Stimulated activated CD8-positive, alpha-beta memory T cell treated with anti-CD3 and anti-CD28 coated beads, Interleukin-15, amount 100 ng/mL, for 1 hour (primary cell): Measurements from ENCODE around the gene RNF130.
"Not testable (repeated sequence)": the region's sequence is repeated elsewhere in the genome, so short reads cannot be mapped to it uniquely, and the experiment has no call there.

Experiments used
- DNase-seq: peaks from one replicate; pipeline ENCODE4 v3.0.0-alpha.2; 2020; ENCODE audit warnings: low read depth

The RNF130 gene

GRCh38 chr5:180102636-180103035 lies 31.1 kb upstream of the RNF130 start:
- no peak for DNase-seq

DNA sequence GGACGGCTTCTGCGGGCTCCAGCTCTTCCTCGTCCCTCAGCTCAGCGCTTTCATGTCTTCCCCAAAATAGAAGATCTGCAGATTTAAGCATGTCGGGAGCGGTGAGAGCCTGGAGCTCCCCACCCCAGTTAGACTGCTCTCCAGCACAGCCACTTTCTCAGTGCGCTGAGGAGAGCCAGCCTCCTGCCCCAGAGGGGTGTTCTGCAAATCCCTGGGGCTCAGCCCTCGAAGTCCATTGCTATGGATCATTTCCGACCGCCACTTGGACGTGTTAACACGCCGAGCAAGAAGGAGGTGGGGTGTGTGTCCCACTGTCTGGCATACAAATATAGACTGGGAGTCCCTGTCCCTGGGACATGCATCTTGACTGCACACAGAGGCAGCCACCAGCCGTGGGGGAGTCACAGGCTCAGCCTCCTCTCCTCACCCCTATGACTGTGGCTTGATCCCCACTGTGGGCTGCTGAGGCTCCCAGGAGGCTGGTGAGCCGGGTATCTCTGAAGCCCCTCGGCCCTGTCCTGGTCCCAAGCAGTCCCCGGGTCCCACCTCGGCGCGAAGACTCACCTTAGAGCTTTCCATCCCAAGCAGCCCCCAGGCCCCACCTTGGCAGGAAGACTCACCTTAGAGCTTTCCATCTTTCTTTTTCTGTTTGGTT lies 30.0 kb upstream of the RNF130 start:
- no peak for DNase-seq

DNA sequence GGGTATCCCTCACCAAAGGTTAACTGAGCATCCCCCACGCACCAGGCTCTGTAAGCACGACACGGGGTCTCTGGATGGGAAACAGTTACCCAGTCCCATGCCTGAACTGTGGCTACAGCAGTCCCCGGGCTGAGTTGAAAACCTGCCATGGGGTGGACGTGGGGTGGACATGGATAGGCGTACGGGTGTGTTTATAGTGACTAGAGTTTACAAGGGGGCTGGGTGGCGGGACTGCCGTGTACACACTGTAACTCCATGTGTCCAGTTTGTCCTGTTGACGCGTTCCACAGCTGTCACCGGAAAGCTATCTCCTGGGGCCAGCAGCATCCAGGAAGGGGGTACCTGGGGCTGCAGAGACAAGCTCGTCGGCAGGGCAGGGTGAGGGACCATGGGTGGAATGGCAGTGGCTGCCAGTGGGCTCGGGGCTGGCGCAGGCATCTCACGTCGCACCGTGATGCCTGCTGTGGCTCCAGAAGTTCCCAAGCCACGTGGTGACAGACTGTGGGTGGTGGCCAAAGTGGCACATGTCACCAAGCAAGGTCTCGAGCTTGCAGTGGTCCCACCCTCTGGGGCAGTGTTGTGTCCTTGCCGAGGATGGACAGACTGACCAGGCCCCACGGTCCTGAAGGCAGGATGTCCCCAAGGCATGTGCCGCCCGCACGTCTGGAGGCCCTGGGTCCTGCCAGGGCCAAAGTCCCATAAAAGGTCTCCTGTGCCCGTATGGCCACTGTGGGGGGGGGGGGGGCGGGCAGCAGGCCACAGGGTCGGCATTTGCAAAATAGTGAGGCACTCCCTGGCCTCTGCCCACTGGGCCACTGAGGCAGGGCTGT lies 29.3 kb upstream of the RNF130 start:
- no peak for DNase-seq

- DNase-seq, result no peak
These were observed 28.4 kb upstream of the RNF130 start for GRCh38 chr5:180099733-180100611.

DNA sequence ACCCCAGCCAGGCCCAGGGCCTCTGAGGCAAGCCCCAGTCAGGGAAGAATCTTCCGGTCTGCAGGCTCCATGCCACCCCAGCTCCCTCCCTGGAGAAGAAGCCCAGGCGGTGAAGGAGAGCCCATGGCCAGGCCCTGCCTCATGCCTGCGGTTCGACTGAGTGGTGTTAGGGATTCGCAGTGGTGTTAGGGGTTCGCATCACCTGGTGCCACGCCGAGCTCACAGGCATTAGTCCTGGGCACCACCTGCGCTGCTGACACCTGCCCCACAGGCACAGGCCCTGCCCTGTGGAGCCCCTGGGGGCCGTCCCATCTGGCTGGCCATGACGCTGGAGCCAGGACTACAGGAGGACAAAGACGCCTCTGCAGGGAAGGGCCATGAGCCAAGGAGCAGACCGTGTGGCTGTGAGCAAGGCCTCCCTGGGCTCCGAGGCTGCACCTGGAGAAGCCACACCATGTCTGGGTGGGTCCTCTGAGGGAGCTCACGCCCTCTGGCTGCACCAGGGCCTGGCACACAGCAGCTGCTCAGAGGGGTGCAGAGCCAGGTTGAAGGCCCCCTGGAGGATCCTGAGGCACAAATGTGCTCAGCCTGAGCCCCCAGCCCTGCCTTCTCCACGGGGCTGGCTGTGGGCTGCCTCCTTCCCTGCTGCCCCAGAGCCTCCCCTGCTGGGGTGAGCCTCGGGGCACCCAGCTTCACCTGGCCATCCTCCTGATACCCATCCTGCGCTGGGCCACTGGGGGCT lies 27.6 kb upstream of the RNF130 start:
- DNase-seq, result no peak

DNA sequence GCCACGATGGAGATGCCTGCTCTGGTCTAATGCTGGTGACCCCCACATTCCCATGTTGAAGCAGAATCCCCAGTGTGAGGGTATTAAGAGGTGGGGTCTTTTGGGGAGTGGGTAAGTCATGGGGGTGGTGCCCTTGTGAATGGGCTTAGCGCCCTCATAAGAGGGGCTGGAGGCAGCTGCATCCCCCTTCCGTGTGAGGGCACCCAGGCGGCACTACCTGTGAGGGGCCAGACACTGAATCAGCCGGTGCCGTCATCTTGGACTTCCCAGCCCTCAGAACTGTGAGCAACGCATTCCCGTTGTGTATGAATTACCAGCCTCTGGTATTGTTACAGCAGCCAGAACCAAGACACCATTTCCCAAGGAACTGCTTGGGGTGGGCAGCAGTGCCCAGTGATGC lies 27.0 kb upstream of the RNF130 start:
- DNase-seq, result no peak

DNA sequence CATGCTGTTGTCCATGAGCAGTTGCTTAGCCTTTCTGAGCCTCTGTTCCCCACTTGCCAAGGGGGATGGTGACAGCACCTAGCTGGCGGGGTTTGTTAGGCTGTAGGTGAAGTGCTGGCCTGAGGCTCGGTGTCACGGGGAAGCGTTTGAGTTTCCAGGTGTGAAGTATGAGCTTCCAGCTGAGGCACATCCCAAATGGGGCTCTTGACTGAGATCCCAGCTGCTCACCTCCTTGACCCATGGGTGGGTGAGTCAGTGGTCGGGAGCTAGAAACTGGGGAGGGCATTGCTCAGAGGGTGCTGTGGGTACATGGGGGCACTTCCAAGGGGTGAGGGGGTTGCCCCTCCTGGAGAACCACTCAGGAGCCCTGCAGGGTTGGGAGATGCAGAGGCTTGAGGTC lies 26.4 kb upstream of the RNF130 start:
- no peak for DNase-seq

DNA sequence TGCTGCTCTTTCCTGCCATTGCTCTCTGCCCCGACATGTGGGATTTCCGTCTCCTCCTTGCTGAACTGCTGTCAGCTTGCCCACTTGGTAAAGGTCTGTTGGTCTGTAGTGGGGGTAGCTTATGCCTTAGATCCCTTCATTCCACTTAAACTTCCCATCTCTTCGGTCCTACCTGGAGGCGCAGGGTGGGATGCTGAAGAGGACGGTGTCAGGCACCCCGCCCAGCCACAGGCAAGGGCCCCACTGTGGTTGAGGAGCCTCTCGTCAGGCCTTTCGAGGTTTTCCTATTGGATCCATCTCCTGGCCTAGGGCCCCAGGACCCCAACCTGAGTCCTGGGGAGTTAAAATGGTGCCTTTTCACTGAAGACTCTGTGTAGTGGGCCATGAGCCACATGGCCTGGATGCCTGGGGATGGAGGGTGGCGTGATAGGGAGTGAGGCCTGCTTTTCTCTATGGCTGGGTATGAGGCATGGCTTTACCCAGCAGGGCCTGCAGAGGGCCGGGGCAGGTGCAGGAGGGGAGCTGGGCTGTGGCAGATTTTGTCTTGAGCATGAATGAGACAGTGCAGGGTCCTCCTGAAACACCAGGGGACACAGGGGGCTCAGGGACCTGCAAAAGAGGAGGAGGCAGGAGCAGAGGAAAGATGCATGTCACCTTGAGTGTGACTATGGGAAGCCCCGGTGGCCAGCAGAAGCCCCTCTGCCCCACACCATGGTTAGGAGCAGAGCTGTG lies 25.8 kb upstream of the RNF130 start:
- no peak for DNase-seq

DNA sequence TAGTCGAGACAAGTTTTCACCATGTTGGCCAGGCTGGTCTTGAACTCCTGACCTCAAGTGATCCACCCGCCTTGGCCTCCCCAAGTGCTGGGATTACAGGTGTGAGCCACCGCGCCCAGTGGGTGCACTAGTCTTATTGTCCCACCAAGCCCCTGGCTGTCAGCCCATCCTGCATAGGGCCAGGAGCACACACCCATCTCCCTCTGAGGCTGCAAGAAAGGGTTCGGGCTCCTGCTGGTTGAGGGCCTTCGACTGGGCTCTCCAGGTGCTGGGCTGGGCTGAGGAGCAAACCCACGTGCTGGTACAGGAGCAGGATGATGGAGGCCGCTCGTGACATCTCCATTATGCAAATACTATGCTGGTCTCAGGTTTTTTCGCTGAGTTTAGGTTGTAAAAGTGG lies 25.1 kb upstream of the RNF130 start:
- DNase-seq, result no peak

DNA sequence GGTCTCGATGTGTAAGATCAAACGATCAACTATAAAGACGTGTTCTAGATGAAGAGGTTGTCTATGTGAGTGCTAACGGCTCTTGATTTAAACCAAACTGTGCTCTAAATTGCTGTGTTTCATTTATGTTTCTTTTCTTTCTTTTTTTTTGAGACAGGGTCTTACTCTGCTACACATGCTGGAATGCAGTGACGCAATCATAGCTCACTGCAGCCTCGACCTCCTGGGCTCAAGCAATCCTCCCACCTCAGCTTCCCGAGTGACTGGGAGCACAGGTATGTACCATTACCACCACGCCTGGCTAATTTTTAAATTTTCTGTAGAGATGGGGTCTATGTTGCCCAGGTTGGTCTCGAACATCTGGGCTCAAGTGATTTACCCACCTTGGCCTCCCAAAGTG lies 24.0 kb upstream of the RNF130 start:
- DNase-seq, result no peak

- no peak for DNase-seq
These were observed 22.3 kb upstream of the RNF130 start for GRCh38 chr5:180093651-180094382.

DNA sequence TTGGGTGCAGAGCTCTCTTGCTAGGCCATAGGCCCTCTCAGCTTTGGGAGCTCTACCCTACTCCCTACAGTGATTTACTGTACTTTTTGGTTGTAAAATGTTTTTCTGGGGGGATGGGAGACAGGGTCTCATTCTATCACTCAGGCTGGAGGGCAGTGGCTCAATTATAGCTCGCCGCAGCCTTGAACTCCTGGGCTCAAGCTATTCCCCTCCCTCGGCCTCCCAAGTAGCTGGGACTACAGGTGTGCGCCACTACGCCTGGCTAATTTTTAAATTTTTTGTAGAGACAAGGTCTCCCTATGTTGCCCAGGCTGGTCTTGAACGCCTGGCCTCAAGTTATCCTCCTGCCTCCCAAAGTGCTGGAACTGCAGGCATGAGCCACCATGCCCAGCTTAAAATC lies 21.7 kb upstream of the RNF130 start:
- no peak for DNase-seq

- DNase-seq, result no peak
These were observed 19.4 kb upstream of the RNF130 start for GRCh38 chr5:180090769-180091546.

- DNase-seq, result peak; percentile 58
These were observed 18.7 kb upstream of the RNF130 start for GRCh38 chr5:180090098-180090768.

- not testable (repeated sequence) for DNase-seq
These were observed 18.1 kb upstream of the RNF130 start for GRCh38 chr5:180089628-180090027.

DNA sequence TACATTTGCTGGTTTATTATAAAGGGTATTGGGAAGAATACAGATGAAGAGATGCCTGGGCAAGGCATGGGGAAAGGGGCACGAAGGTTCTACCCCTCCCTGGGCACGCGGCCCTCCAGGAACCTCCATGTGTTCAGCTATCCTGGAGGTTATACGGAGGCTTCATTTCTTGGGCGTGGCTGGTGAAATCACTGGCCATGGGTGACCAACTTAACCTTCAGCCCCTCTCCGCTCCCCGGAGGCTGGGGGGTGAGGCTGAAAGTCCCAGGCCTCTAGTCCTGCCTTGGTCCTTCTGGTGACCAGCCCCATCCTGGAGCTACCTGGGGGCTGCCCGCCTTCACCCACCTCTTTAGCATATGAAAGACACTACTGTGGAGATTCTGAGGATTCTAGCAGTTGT lies 17.0 kb upstream of the RNF130 start:
- DNase-seq, result no peak

DNA sequence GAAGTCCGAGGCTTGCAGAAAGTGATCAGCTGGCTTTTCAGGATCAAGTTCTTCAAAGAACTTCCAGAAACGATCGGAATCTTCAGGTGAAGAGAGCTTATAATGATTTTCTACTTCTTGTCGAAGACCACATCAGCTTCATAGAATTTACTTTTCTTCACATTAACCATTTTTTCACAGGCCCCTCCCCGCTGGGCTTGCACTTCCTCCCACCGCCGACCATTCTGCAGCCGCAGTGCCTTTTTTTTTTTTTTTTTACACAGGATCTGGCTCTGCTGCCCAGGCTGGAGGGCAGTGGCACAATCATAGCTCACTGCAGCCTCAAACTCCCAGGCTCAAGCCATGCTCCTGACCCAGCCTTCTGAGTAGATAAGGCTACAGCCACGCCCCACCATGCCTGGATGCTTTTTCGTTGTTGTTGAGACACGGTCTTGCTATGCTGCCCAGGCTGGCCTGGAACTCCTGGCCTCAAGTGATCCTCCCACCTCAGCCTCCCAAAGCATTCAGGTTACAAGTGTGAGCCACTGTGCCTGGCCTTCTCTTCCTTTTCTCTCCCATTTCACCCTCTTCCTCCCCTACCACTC lies 15.3 kb upstream of the RNF130 start:
- DNase-seq, result no peak

GRCh38 chr5:180085837-180086236 lies 14.3 kb upstream of the RNF130 start:
- DNase-seq, result no peak
